ENCODE measurements around the gene RHOJ. TPM values are rescaled to one million over a fixed set of nuclear protein-coding genes. Genes with fewer than 3 reads are reported as not detected.

Gene RHOJ
- total and polyA plus RNA-seq, 2 of the 8 experiments (the other 6 are each of a cell fraction or from before 2014, with no cell fraction given) = 0.11 TPM; not detected in 1

DNA sequence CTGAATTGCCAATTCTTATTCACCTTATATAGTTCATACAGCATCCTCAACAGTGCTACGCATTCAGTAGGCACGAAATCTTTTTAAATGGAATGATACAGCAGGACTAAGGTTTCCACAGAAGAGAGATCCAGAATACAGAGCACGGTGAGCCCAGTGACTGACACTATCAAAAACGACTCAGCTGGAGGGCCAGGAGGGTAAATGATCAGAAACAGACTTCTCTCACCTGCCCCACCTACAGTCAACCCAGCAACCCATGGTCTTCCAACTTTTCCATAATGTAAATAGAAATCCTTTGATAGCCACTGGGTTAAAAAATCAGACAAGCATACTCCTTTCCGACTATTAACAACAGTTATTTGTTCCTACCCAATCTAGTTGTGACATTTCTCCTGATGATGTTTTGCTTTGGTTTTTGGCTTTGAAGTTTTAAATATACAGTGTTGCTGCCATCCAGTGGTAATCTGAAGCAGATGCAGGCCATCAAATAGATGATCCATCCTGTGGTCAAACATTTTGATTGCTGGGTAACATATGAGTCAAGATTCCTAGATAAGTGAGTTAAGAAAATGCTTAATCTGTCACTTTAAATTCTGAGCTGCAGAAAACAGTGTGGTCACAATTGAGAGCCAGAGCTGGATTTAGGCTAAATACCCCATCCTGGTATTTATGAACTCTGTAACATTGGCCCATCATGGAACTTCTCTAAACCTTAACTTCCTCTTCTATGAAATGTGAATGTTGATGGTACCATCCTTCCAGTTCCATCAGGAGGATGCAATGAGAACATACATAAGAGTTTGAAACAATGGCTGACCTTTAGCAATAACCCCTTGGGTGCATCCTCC is 72.5 kb downstream of the RHOJ start:
- Histone ChIP-seq H3K27me3 (replicated peaks in 1 of 4; ENCODE audit: control insufficient read depth in 3 of 4, extremely low read depth in 1 of 4, insufficient read depth in 3 of 4, low read length in 3 of 4) (no peaks in the 10 kb centered on the region), H3K23ac (ENCODE audit: insufficient read length) (no peak overlapping the region), H3K4ac (replicated peaks; ENCODE audit: insufficient read length, low read depth, low read length) (no peak overlapping the region), H3K56ac (replicated peaks; ENCODE audit: insufficient read length, low read depth, low read length) (no peak overlapping the region), H3K4me2 (ENCODE audit: insufficient read depth in 1 of 2, low read depth in 2 of 2, low read length in 2 of 2) (no peak overlapping the region), H3K27ac (ENCODE audit: low read depth, low read length) (no peak overlapping the region), H2AFZ (ENCODE audit: low read length) (no peak overlapping the region), H2AK5ac (ENCODE audit: low read depth, low read length) (no peak overlapping the region), H3K79me1 (ENCODE audit: low read depth, low read length) (no peaks in the 10 kb centered on the region), H4K91ac (replicated peaks; ENCODE audit: insufficient read length, low read length) (no peak overlapping the region), H3K79me2 (ENCODE audit: control insufficient read depth in 1 of 2, insufficient read depth in 2 of 2, low read length in 2 of 2) (no peaks in the 10 kb centered on the region), H2BK12ac (ENCODE audit: low read depth, low read length) (no peak overlapping the region), H3K9ac (replicated peaks in 1 of 4; ENCODE audit: extremely low read depth in 1 of 4, low read depth in 3 of 4, low read length in 3 of 4) (no peak overlapping the region), H3K4me3 (ENCODE audit: extremely low read depth in 1 of 4, insufficient read depth in 2 of 4, low read depth in 3 of 4, low read length in 4 of 4) (no peak overlapping the region), H3K4me1 (replicated peaks in 1 of 4; ENCODE audit: control insufficient read depth in 3 of 4, insufficient read depth in 4 of 4, low read length in 3 of 4) (no peaks in the 10 kb centered on the region), H3K9me3 (ENCODE audit: insufficient read depth in 2 of 2, low read depth in 1 of 2, low read length in 1 of 2) (no peaks in the 10 kb centered on the region), H2BK20ac (ENCODE audit: low read length) (no peak overlapping the region), H3K14ac (ENCODE audit: insufficient read length) (no peak overlapping the region), H4K5ac (ENCODE audit: insufficient read length, low read depth, low read length) (no peak overlapping the region), H3K36me3 (ENCODE audit: control insufficient read depth in 2 of 4, insufficient read depth in 4 of 4, low read length in 3 of 4) (no peaks in the 10 kb centered on the region), H3K23me2 (ENCODE audit: low read depth, low read length) (no peaks in the 10 kb centered on the region), H4K20me1 (replicated peaks in 1 of 2; ENCODE audit: control insufficient read depth in 1 of 2, insufficient read depth in 2 of 2, low read length in 2 of 2) (no peaks in the 10 kb centered on the region), H2BK120ac (replicated peaks; ENCODE audit: low read depth, low read length) (no peak overlapping the region), H3K18ac (ENCODE audit: extremely low read depth, low read length) (no peak overlapping the region), H2BK15ac (ENCODE audit: low read length) (no peak overlapping the region), H2BK5ac (ENCODE audit: low read depth, low read length) (no peak overlapping the region), H4K8ac (ENCODE audit: extremely low read depth, insufficient read depth, low read length) (no peak overlapping the region)
- ChIA-PET POLR2A (ENCODE audit: partially characterized antibody) (no interaction called here), CTCF (ENCODE audit: partially characterized antibody) (interaction anchor here (0.6 to 7.0 kb wide), 46 partner anchors 8 to 1134 kb away, joined by 3 to 70 read pairs (median 3); partner anchors contain the start of gene RHOJ)
- peak; percentile 72 for FAIRE-seq
- peak; percentile 89 to 90 for TF ChIP-seq RAD21 (IDR thresholded peaks at IDR 0.05 in 1 of 2, conservative IDR thresholded peaks at IDR 0.05 in 1 of 2; ENCODE audit: low read depth in 2 of 2, low read length in 2 of 2)
- TF ChIP-seq, protein P1, sequence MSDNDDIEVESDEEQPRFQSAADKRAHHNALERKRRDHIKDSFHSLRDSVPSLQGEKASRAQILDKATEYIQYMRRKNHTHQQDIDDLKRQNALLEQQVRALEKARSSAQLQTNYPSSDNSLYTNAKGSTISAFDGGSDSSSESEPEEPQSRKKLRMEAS (IDR thresholded peaks at IDR 0.05) = no peak
- TF ChIP-seq CTCF (IDR thresholded peaks at IDR 0.05; ENCODE audit: control extremely low read depth in 1 of 3, insufficient read depth in 1 of 3, low read depth in 1 of 3, low read length in 3 of 3) = peak in 2 of 3 experiments; percentile 51 to 74; a peak in 2 of 4 replicates
- 0 out of 2 replicates have a peak, but pooled peaks have one; percentile 7 for TF ChIP-seq CEBPB (IDR thresholded peaks at IDR 0.05; ENCODE audit: low read depth, low read length)
- no peak for DNase-seq (ENCODE audit: low read depth in 1 of 2, low spot score in 2 of 2)
- WGBS, 2 experiments (ENCODE audit: extremely low coverage in 1 of 2, insufficient coverage in 1 of 2, insufficient read length in 1 of 2, insufficient replicate concordance in 2 of 2, low coverage in 1 of 2, low lambda C conversion rate in 2 of 2, missing lambda C conversion rate in 1 of 2) = 60% methylated on average over 5 of the region's 5 CpGs; no CpG with 5 or more reads in 1 of the 2 experiments

Measured in H1 (cell line).